Hepatocyte (in vitro differentiated cells): ENCODE results near the gene CUX1.

ENCODE experiments used
- CTCF ChIP-seq: fragments of 200-600 bp; sonication (generic); IDR thresholded peaks from 2 replicates; pipeline ENCODE4 v1.5.1; 2016; ENCODE audit warnings: antibody characterized with exemption, mild to moderate bottlenecking; ENCODE audit not compliant: poor library complexity
- EZH2 ChIP-seq: fragments of 200-600 bp; sonication (generic); IDR thresholded peaks from 2 replicates; pipeline ENCODE4 v1.6.1; 2016; ENCODE audit warnings: antibody characterized with exemption, mild to moderate bottlenecking, borderline replicate concordance
- EZH2phosphoT487 ChIP-seq: fragments of 200-600 bp; sonication (generic); IDR thresholded peaks from one replicate; pipeline ENCODE4 v1.6.1; 2018; ENCODE audit warnings: antibody characterized with exemption, mild to moderate bottlenecking, low read depth, moderate library complexity; ENCODE audit not compliant: unreplicated experiment, severe bottlenecking

DNA sequence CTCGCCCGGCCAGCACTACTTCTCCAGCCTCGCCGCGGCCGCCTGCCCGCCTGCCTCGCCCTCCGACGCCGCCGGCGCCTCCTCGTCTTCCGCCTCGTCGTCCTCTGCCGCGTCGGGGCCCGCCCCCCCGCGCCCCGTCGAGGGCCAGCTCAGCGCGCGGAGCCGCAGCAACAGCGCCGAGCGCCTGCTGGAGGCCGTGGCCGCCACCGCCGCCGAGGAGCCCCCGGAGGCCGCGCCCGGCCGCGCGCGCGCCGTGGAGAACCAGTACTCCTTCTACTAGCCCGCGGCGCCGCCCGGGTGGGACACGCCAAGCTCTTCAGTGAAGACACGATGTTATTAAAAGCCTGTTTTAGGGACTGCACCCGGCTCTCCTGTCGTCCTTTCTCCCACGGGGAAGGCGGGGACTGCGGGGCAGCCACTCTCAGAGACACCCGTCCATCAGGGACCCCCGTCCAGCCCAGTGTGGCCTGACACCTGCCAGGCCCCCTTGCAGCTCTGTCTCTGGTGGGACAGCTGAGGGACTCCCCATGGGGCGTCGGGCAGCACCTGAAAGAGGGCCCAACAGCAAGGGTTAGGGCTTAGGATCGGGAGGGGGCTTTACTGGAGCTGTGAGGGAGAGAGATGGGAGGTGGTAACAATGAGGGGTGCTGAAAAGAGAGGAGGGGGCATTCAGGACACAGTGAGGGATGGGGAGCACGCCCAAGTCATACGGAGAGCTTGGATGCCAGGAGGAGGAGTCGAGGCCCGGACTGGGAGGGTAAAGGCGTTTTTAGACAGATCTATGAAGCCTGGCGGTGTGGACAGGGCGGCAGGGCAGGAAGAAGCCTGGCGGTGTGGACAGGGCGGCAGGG, 504.1 kb downstream of the CUX1 start:
- TF ChIP-seq CTCF, result no peak
- TF ChIP-seq EZH2phosphoT487, result no peak
- TF ChIP-seq EZH2, result no peak
